C4-2B (cell line): Measurements from ENCODE around the gene ZNF784.

ENCODE experiments used
- ZFX ChIP-seq: fragments of 450-650 bp; IDR thresholded peaks from 2 replicates; pipeline ENCODE4 v1.6.1; 2017
- TF ChIP-seq, protein P1 (sequence below): fragments of 450-650 bp; conservative IDR thresholded peaks from 2 replicates; pipeline ENCODE4 v1.5.1; 2017; ENCODE audit warnings: mild to moderate bottlenecking

- TF ChIP-seq, protein P1, sequence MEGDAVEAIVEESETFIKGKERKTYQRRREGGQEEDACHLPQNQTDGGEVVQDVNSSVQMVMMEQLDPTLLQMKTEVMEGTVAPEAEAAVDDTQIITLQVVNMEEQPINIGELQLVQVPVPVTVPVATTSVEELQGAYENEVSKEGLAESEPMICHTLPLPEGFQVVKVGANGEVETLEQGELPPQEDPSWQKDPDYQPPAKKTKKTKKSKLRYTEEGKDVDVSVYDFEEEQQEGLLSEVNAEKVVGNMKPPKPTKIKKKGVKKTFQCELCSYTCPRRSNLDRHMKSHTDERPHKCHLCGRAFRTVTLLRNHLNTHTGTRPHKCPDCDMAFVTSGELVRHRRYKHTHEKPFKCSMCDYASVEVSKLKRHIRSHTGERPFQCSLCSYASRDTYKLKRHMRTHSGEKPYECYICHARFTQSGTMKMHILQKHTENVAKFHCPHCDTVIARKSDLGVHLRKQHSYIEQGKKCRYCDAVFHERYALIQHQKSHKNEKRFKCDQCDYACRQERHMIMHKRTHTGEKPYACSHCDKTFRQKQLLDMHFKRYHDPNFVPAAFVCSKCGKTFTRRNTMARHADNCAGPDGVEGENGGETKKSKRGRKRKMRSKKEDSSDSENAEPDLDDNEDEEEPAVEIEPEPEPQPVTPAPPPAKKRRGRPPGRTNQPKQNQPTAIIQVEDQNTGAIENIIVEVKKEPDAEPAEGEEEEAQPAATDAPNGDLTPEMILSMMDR: no peak
- TF ChIP-seq ZFX: no peak
Observed at GRCh38 chr19:55641426-55642152, 17.2 kb upstream of the ZNF784 start.
